HL-60/S4 treated with phorbol 12-myristate 13-acetate at 8.2 ng/mL for 4 days and 3 days (cell line): ENCODE results near the gene P4HB.

ENCODE experiments used
- in situ Hi-C: fragments of 300-500 bp; cut with MboI; formaldehyde crosslinking; loops from 2 replicates; pipeline ENCODE4 v1.15.0; 2022; ENCODE audit warnings: low sequenced_read_pairs

Gene P4HB

GRCh38 chr17:81813371-81813684 lies 47.0 kb downstream of the P4HB start:
- in situ Hi-C loops = no loop called here

- in situ Hi-C loops = no loop called here
Measured at GRCh38 chr17:81812571-81813370, 47.6 kb downstream of the P4HB start.

- in situ Hi-C loops = no loop called here
Measured at GRCh38 chr17:81811705-81812570, 48.4 kb downstream of the P4HB start.

DNA sequence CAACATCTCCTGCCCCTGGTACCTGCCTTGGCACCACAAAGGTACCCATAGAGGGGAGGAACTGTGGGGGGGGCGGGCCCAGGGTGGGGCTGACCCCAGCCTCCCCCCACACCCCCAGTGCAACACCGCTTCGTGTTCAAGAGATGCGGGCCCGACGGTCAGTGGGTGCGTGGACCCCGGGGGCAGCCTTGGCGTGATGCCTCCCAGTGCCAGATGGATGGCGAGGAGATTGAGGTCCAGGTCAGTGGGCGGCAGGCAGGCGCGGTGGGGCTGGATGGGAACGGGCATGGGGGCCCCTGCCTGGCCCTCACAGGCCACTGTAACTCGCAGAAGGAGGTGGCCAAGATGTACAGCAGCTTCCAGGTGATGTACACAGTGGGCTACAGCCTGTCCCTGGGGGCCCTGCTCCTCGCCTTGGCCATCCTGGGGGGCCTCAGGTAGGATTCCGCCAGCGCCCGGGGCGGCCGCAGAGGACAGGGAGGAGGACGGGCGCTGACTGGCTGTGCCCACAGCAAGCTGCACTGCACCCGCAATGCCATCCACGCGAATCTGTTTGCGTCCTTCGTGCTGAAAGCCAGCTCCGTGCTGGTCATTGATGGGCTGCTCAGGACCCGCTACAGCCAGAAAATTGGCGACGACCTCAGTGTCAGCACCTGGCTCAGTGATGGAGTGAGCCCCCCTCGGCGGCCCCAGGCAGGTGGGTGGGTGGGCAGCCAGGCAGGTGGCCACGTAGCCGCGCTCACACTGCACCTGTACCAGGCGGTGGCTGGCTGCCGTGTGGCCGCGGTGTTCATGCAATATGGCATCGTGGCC lies 49.2 kb downstream of the P4HB start:
- in situ Hi-C loops = no loop called here

DNA sequence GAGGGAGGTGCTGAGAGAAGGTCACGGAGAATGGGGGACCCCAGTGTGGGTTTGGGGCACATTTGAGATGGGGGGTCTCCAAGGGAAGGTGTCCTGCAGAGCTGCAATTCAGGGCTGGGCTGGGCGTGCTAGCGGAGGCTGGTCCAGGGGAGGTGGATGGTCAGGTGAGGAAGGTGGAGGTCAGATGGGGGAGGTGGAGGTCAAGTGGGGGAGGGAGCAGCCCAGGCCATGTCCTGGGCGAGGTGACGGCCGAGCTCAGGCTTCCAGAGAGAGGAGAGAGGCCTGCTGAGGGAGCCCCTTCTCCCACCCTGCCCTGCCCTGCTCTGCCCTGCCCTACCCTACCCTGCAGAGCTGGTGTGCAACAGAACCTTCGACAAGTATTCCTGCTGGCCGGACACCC lies 49.9 kb downstream of the P4HB start:
- in situ Hi-C loops = no loop called here

GRCh38 chr17:81809556-81809998 lies 50.8 kb downstream of the P4HB start:
- in situ Hi-C loops = no loop called here

- in situ Hi-C loops = no loop called here
Measured at GRCh38 chr17:81808778-81809555, 51.4 kb downstream of the P4HB start.

- in situ Hi-C loops = no loop called here
Measured at GRCh38 chr17:81807839-81808238, 52.5 kb downstream of the P4HB start.

- in situ Hi-C loops = no loop called here
Measured at GRCh38 chr17:81807210-81807719, 53.1 kb downstream of the P4HB start.

DNA sequence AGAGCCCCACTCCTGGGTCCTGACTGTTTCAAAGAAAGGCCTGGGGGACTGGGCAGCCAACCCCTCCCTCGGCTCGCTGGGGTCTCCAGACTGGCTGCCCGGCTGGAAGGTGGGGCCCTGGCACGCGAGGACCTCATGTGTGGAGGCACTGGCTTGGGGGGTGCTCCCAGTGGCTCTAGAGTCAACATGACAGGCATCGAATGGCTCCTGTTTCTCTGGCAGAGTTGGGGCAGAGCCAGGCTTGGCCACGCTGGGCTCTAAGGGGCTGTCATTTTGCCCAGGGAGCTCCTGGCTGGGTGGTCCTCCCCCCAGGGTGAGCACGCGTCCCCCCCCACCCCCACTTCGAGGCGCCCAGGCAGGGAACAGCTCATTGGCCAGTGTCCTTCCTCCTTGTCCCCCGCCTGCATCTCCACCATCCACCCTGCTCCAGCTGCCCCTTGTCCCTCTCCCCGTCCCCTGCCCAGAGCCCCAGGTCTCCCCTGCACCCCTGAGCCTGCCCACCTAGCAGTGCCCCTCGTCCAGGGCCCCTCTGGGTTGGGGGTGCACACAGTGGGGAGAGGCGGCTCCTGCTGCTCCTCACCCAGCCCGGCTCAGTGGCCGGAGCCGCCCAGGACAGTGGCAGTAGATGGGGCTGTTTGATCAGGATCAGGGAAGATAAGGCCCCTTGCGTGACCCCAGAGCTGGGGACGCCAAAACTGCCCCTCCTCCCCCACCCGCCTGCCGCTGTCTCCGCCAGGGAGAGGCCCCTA lies 53.7 kb downstream of the P4HB start:
- in situ Hi-C loops = no loop called here

- in situ Hi-C loops = no loop called here
Measured at GRCh38 chr17:81805707-81806460, 54.5 kb downstream of the P4HB start.

DNA sequence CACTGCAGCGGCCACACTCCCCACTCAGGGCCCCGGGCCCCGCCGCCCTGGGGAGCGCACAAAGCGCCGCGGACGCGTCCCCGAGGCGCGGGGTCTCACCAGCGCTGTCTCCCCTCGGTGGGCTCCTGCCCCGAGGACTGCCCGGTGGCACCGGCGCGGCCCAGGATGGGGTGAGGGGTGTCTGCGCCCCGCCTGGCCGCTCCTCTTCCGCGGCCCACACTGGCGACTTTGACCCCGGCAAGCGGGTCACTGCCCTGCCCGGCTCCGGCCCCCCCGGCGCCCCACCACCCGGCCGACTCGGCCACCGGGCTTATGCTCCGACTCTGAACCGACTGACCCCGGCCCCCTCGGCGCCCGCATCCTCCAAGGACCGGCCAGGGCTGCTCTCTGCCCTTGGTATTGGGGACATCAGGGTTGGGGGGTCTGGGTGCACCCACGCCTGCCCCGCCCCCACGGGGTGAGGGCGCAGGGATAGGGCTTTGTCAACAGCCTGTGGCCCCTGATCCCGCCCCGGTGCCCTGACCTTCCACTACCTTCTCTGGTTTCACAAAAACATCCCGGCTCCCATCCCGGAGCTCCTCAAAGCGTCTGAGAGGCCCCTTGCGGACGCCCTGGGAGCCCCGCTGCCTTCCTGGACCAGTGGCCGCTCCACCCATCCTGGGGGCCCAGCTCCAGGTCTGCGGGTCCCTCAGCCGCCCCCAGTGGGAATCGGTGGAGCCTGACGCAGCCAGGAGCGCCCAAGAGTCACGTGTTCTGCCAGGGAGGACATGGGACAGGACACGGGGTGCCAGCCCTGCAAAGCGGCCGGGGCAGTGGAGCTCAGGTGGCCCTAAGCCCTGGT lies 55.6 kb downstream of the P4HB start:
- in situ Hi-C loops = no loop called here

DNA sequence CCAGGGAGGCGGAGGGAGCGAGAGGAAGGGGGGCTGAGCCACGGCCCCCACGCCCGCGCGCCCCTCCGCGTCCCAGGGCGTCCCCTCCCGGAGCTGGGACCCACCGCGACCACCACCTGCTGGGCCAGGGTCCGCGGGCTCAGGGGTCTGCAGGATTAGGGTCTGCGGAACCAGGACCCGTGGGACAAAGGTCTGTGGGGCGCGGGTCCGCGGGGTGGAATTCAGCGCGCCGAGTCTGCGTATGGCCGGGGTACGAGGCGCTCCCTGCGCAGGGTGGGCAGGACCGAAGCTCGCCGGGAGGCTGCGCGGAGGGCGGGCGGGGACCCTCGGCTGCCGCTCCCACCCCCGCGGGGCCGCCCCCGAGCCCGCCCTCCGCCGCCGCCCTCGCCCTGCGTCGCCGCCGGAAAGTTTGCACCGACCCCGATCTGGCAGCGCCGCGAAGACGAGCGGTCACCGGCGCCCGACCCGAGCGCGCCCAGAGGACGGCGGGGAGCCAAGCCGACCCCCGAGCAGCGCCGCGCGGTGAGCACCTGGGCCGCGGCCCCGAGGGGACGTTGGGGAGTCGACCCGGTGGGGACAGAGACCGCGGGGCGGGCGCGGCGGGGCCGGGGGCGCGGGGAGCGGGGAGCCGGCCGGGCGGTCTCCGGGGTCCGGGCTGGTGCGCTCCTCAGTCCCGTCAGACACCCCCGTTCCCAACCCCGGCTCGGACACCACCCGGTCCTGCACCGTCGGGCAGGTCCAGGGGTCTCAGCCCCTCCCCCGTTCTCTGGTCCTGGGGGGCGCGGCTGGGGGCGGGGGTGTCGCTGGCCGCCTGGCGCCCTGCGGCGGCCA lies 56.4 kb downstream of the P4HB start, which contains the start of gene GCGR:
Gene GCGR (plus strand): TSS at position 423 of the 831 bp plus-strand sequence. CDS start 4,869 bp downstream, outside the sequence.
- in situ Hi-C loops = no loop called here

GRCh38 chr17:81802856-81803643 lies 57.3 kb downstream of the P4HB start:
- in situ Hi-C loops = no loop called here

DNA sequence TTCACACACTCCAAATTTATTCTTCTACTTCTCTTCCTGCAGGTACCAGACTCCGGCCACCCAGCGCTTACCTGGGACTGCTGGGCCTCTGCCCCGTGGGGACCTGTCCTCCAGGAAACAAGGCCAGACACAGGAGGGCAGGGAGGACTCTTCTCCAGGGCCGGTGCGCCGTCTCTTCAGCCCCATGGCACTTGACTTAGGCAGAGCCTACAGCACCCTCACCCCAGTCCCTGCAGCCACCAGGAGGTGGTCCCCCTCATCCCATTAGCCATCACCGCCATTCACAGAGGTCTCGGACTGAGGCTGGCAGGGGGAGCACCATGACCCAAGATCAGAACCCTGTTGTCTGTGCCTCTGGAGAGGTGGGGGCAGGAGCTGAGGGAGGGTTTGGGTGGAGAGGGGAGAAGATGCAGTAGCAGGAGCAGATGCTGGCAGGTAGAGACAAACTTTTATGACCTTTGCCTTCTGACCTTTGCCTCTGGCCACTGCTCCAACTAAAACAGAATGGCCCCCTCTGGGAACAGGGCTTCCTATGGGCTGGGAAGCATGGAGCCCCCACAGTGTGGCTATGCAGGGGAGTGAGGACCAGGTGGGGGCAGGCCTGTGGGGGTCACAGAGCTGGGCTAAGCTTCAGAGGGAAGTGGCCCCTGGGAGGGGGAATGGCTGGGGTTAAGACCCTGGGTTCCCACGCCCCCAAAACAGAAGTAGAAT lies 58.1 kb downstream of the P4HB start:
- in situ Hi-C loops = no loop called here

GRCh38 chr17:81801327-81801726 lies 59.0 kb downstream of the P4HB start:
- in situ Hi-C loops = no loop called here
